Prostate gland (tissue), 2 donors: ENCODE measurements around the gene G6PD.

Experiments
- POLR2A ChIP-seq: fragments of 450-650 bp; IDR thresholded peaks from one replicate; pipeline ENCODE4 v1.6.1; 2016; ENCODE audit warnings: antibody characterized with exemption, mild to moderate bottlenecking
- POLR2AphosphoS5 ChIP-seq: sonication (generic); formaldehyde crosslinking; IDR thresholded peaks from one replicate; pipeline ENCODE4 v1.6.1; 2017; ENCODE audit warnings: antibody characterized with exemption
- TF ChIP-seq, protein P1 (sequence below), 4 experiments: fragments of 200-600 bp in 2 of 4; fragments of 450-650 bp in 2 of 4; sonication (generic) in 2 of 4; IDR thresholded peaks; 1 replicate in 3 of 4; 2 replicates in 1 of 4; pipeline ENCODE4 v1.5.1; 2016 to 2019; ENCODE audit warnings: antibody characterized with exemption in 4 of 4, mild to moderate bottlenecking in 2 of 4, moderate library complexity in 2 of 4

DNA sequence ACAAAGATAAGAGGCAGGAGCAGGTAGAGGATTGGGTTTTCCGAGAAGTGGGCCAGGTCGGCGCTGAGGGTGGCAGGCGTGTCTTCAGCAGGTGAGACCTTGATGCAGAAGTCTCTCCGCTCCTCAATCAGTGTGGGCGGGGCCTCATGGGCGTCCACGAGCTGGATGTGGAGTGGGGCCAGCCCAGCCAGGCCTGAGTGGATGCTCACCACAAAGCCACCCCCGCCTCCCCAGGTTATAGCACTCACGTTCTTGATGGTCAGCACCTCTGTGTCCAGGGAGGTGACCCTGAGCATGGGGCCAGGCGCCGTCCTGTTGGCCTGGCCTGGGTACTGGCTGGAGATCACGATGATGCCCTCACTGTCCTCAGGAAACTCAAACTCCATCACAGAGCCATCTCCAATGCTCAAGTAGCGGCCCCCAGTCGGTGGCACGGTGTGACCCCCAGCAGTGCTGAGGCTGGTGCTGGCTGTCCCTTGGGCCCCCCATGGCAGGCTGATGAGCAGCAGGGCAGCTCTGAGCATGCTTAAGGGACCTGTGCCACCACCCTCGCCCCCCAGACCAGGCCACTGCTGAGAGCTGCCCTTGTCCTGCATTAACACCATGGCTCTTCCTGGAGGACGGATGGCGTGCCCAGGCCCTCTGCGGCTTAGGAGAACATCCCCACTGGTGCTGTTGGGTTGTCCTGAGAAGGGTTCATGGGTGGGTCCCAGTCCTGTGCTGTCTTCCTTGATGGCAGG lies 58.1 kb downstream of the G6PD start:
- TF ChIP-seq, protein P1, sequence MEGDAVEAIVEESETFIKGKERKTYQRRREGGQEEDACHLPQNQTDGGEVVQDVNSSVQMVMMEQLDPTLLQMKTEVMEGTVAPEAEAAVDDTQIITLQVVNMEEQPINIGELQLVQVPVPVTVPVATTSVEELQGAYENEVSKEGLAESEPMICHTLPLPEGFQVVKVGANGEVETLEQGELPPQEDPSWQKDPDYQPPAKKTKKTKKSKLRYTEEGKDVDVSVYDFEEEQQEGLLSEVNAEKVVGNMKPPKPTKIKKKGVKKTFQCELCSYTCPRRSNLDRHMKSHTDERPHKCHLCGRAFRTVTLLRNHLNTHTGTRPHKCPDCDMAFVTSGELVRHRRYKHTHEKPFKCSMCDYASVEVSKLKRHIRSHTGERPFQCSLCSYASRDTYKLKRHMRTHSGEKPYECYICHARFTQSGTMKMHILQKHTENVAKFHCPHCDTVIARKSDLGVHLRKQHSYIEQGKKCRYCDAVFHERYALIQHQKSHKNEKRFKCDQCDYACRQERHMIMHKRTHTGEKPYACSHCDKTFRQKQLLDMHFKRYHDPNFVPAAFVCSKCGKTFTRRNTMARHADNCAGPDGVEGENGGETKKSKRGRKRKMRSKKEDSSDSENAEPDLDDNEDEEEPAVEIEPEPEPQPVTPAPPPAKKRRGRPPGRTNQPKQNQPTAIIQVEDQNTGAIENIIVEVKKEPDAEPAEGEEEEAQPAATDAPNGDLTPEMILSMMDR (IDR thresholded peaks at IDR 0.05), result no peak
- TF ChIP-seq POLR2A, result no peak
- no peak for TF ChIP-seq POLR2AphosphoS5
